Mucosa of rectum (tissue), 2 donors: ENCODE measurements around the gene PTPN18.

Experiments
- H3K27ac ChIP-seq, 2 donors: one replicate each; pipeline ENCODE4 v1.7.0; 2013; ENCODE audit warnings: inconsistent platforms in 2 of 2, low read depth in 2 of 2, low read length in 2 of 2
- H3K27me3 ChIP-seq, 2 donors: one replicate each; pipeline ENCODE4 v1.7.0; 2013; ENCODE audit warnings: low read length in 2 of 2; ENCODE audit not compliant: control insufficient read depth in 2 of 2, insufficient read depth in 2 of 2
- H3K36me3 ChIP-seq, 2 donors: one replicate each; pipeline ENCODE4 v1.7.0; 2013; ENCODE audit warnings: low read length in 2 of 2; ENCODE audit not compliant: control insufficient read depth in 2 of 2, insufficient read depth in 2 of 2
- H3K4me1 ChIP-seq, 2 donors: one replicate each; pipeline ENCODE4 v1.7.0; 2013; ENCODE audit warnings: low read length in 2 of 2, mild to moderate bottlenecking in 1 of 2; ENCODE audit not compliant: control insufficient read depth in 2 of 2, insufficient read depth in 2 of 2
- H3K4me3 ChIP-seq, 2 donors: one replicate each; pipeline ENCODE4 v1.7.0; 2013; ENCODE audit warnings: low read length in 2 of 2
- H3K9ac ChIP-seq, 2 donors: one replicate each; pipeline ENCODE4 v1.7.0; 2013; ENCODE audit warnings: low read length in 2 of 2, low read depth in 1 of 2, mild to moderate bottlenecking in 1 of 2
- H3K9me3 ChIP-seq, 2 donors: one replicate each; pipeline ENCODE4 v1.7.0; 2013; ENCODE audit warnings: low read length in 2 of 2; ENCODE audit not compliant: control insufficient read depth in 2 of 2
- donor health status: healthy.
- donor health status: Normal muscosa, but diverticular disease.

Gene PTPN18, protein sequence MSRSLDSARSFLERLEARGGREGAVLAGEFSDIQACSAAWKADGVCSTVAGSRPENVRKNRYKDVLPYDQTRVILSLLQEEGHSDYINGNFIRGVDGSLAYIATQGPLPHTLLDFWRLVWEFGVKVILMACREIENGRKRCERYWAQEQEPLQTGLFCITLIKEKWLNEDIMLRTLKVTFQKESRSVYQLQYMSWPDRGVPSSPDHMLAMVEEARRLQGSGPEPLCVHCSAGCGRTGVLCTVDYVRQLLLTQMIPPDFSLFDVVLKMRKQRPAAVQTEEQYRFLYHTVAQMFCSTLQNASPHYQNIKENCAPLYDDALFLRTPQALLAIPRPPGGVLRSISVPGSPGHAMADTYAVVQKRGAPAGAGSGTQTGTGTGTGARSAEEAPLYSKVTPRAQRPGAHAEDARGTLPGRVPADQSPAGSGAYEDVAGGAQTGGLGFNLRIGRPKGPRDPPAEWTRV

DNA sequence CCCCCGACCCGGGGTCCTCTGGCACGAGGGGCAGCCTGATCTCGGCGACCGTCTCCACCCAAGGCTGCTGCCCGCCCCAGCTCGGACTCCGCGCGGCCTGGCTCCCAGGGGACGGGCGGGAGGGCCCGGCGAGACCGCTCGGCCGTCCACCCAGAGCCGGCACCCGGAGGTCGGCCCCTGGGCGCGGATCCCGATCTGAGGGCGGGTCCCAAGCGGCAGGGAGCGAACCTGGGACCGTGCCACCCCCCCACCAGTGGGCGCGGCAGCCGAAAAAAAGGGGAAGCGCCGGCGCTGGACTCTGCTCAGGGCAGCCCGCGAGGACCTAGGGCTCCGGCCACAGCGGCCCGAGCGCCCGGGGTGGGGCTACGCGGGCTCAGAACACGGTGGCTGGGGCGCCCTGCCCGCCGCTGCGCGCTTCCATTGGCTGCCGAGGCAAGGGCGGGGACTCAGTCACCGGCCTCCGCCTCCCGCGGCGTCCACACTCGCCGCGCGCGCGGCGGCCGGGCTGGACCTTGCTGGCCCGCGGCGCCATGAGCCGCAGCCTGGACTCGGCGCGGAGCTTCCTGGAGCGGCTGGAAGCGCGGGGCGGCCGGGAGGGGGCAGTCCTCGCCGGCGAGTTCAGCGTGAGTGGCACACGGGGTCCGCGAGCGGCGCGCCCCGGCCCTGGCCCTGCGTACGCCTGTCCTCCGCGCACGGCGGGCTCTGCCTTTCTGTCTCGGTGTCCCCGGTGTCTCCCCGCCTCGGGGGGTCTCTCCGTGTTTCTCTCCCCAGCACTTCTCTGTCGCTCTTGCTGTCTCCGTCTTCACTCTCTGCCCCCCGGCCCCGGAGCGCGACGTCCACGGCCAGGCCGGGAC is at the start of gene PTPN18:
TSS of gene PTPN18 (plus strand) at position 479 of the 854 bp plus-strand sequence. CDS start at position 531, 52 bp downstream.
- Histone ChIP-seq H3K27ac (peak within 1 kb of the TSS; percentile 86 to 89), H3K4me3 (peak within 1 kb of the TSS; percentile 81 to 94), H3K4me1 (peaks cover 11% of the 10 kb centered on the region in 2 donors), H3K9me3 (no peaks in the 10 kb centered on the region), H3K36me3 (peaks cover 3 to 5% of the 10 kb centered on the region in 2 donors), H3K27me3 (no peaks in the 10 kb centered on the region), H3K9ac (peak within 1 kb of the TSS; percentile 68 to 93)

DNA sequence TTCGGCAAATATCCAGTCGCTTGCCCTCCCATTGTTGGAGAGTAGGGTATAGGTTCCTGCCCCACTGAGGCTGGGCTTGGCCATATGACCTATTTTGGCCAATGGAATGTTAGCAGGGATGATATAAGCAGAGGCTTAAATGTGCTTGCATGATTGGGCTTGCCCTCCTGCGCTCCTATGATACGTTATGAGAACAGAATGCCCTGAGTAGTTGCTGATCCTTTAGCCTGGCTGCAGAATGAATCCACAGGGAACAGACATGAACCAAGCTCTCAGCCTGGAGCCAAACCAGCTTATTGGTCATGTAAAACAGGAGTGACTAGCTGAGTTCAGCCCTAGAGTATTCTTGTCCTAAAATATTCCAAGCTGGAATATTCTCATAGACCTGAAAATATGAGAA is 48.0 kb upstream of the PTPN18 start:
- no peak overlapping the region for H3K27ac ChIP-seq
- H3K36me3 ChIP-seq = no peaks in the 10 kb centered on the region
- H3K27me3 ChIP-seq = peaks cover 0 to 2% of the 10 kb centered on the region in 2 donors
- no peak overlapping the region for H3K9ac ChIP-seq
- H3K4me1 ChIP-seq = no peaks in the 10 kb centered on the region
- H3K4me3 ChIP-seq = no peak overlapping the region
- H3K9me3 ChIP-seq = no peaks in the 10 kb centered on the region

DNA sequence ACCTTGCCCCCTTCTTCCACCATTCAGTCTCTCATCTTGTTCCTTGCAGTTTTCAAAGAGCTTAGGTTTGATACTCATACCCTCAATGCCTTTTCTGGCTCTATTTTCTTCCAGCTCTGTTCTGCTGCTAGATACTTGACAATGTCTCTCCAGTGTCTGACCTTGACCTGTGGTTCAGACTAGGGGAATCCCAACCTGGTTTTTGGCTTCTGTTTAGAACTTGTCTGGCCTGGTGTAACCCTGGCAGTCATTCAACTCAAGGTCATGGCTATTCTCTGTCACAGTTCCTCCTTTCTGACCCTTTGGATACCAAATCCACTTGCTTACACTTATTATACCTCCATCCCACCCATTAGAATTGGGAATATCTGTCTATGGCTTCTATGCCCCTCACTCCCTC is 45.0 kb upstream of the PTPN18 start:
- H3K4me3 ChIP-seq = no peak overlapping the region
- no peak overlapping the region for H3K27ac ChIP-seq
- H3K4me1 ChIP-seq = no peaks in the 10 kb centered on the region
- peaks cover 0 to under 1% of the 10 kb centered on the region in 2 donors for H3K27me3 ChIP-seq
- no peaks in the 10 kb centered on the region for H3K9me3 ChIP-seq
- H3K9ac ChIP-seq = no peak overlapping the region
- no peaks in the 10 kb centered on the region for H3K36me3 ChIP-seq

DNA sequence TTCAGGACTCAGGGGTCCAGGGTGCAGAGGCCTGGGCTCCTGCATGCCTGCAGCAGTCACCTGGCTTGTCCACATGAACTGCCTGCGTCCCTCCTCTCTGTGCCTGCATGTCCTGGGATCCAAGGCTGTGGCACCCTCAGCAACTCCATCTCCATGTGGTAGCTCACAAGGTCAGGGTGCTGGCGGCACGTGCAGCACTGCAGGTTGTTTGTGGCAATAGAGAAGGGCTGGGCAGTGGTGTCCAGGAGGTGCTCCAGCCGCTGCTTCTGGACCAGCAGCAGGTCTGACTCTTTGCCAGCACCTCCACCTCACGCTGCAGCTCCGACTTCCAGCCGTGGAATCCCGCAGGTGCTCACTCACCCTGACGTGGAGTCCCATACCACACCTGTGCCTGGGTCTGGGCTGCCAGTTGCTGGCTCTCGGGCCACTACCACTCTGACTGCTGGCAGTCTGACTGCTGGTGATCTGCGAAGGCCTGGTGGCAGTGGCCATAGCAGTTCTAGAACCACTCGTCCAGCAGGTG is 42.0 kb upstream of the PTPN18 start:
- Histone ChIP-seq H3K9ac (no peak overlapping the region), H3K4me3 (no peak overlapping the region), H3K36me3 (no peaks in the 10 kb centered on the region), H3K9me3 (no peaks in the 10 kb centered on the region), H3K27me3 (no peaks in the 10 kb centered on the region), H3K27ac (no peak overlapping the region), H3K4me1 (no peaks in the 10 kb centered on the region)

DNA sequence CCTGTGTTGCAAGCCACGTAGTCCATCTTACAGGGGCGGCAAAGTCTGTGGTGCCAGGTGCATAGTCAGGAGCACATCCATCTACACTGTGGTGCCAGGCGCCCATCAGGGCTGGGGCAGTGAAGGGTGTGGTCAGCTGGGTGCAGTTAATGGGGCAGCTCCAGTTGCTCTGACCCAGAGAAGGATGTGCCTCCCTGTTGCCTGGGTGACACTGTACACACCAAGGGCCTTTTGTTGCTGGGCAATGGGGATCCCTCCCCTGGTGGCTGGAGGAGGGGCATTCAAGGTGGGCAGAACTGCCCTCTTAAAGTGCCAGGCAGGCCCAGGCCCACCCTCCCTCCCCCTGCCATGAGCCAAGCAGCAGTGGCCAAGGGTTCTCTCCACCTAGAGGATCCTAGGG is 41.5 kb upstream of the PTPN18 start:
- H3K9me3 ChIP-seq = no peaks in the 10 kb centered on the region
- H3K36me3 ChIP-seq = no peaks in the 10 kb centered on the region
- no peak overlapping the region for H3K9ac ChIP-seq

DNA sequence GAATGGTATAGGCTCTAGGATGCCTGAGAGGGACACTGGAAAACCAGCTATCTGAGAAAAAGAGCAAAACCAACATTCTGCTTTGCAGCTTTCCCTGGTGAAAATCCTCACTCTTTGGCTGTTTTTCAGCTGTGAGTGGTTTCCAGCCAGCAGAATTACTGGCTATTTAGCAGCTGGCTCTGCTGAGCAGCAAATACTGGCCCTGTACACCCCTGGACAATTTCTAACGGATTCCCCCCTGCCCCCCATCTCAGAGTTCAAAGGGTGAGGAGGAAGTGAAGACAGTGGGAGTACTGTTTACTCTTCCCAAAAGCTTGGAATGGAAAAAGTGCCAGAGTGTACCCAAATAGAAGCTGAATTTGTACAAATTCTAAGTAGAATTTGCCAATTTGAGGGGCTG is 39.3 kb upstream of the PTPN18 start:
- Histone ChIP-seq H3K4me3 (no peak overlapping the region), H3K27ac (no peak overlapping the region), H3K9me3 (no peaks in the 10 kb centered on the region), H3K36me3 (no peaks in the 10 kb centered on the region), H3K4me1 (no peaks in the 10 kb centered on the region), H3K27me3 (no peaks in the 10 kb centered on the region), H3K9ac (no peak overlapping the region)

More for the DNA sequence above, 41.5 kb upstream of the PTPN18 start:
- Histone ChIP-seq H3K27me3 (no peaks in the 10 kb centered on the region), H3K4me1 (no peaks in the 10 kb centered on the region), H3K27ac (no peak overlapping the region), H3K4me3 (no peak overlapping the region)

DNA sequence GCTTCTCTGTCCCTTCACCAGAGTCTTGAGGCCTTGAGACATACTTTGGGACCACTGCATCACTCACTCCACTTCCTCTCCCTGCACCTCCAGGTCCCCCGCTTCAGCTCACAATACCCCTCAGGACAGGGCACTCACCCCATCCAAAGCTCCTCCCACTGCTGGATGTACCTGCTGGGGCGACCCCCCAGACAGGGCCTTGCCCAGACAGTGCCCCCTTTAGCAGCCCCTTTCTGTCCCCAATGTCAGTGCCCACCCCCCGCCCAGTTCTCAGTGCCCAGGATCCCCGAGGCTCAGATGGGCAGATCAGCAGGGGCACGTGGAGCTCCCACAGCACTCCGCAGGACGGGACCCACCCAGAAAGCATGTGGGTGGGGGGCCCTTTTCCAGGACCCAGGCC is 37.0 kb upstream of the PTPN18 start:
- no peak overlapping the region for H3K4me3 ChIP-seq

DNA sequence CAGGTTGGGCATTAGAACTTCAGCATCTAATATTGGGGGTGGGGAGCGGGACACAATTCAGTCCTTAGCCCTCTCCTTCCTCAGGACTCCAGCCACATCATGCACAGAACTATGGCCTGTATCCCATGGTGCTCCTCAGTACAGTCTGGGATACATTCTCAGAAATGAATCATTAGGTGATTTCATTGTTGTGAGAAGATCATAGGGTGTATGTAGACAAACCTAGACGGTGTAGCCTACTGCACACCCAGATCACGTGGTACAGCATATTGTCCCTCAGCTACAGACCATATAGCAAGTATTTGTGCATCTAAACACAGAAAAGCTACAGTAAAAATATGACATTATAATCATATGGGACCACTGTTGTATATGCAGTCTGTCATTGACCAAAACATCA is 36.3 kb upstream of the PTPN18 start:
- Histone ChIP-seq H3K27me3 (peaks cover 0 to 7% of the 10 kb centered on the region in 2 donors), H3K4me1 (no peaks in the 10 kb centered on the region), H3K9me3 (no peaks in the 10 kb centered on the region), H3K27ac (no peak overlapping the region), H3K36me3 (no peaks in the 10 kb centered on the region), H3K9ac (no peak overlapping the region), H3K4me3 (no peak overlapping the region)

More for the DNA sequence above, 37.0 kb upstream of the PTPN18 start:
- no peaks in the 10 kb centered on the region for H3K36me3 ChIP-seq
- no peaks in the 10 kb centered on the region for H3K4me1 ChIP-seq
- H3K9me3 ChIP-seq = no peaks in the 10 kb centered on the region
- H3K27ac ChIP-seq = no peak overlapping the region
- no peak overlapping the region for H3K9ac ChIP-seq
- peaks cover 0 to 3% of the 10 kb centered on the region in 2 donors for H3K27me3 ChIP-seq

DNA sequence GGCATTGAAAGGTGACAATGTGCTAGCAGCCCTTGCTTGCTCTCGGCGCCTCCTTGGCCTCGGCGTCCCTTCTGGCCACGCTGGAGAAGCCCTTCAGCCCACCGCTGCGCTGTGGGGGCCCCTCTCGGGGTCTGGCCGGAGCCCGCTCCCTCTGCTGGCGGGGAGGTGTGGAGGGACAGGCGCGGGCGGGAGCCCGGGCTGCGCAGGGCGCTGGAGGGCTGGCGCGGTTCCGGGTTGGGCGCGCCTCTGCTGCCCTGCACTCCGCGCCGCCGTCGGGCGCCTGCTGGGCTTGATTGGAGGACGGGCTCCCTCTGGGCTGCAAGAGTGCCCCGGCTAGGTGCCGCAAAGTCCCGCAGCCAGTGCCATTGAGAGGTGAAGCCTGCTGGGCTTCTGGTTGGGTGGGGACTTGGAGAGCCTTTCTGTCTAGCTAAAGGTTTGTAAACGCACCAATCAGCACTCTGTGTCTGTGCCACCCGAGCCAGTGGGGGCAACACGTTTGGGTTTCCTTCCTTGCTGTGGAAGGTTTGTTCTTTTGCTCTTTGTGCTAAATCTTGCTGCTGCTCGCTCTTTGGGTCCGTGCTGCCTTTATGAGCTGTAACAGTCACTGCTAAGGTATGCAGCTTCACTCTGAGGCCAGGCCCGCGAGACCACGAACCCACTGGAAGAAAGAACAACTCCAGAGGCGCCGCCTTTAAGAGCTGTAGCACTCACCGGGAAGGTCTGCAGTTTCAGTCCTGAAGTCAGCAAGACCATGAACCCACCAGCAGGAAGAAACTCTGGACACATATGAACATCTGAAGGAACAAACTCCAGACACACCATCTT is 27.9 kb upstream of the PTPN18 start:
- Histone ChIP-seq H3K9ac (no peak overlapping the region), H3K36me3 (no peaks in the 10 kb centered on the region), H3K4me1 (peaks cover 4 to 9% of the 10 kb centered on the region in 2 donors), H3K9me3 (no peaks in the 10 kb centered on the region), H3K4me3 (no peak overlapping the region), H3K27ac (no peak overlapping the region), H3K27me3 (peaks cover 15 to 18% of the 10 kb centered on the region in 2 donors)
